ENCODE measurements around the gene CCDC159.

CCDC159 gene

DNA sequence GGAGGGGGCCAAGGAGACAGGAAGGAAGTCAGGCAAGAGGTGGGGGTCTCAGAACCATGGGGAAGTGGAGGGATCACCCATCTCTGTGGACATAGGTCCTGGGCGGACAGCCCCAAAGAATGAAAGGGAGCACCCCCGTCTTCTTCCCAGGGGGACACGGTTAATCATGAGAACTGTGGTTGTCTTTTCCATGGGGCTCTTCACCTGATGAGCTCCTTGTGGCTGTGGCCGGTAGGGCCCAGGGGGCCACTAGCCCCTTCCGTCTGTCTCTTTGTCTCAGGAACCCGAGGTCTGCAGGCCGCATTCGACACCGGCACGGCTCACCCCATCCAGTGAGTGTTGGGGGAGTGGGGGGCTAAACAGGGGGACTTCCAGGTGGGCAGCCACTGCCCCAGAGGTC, 17.6 kb downstream of the CCDC159 start:
- Histone ChIP-seq H3K36me3 (ENCODE audit: control insufficient read depth, insufficient read depth, low read length) (peaks cover 6% of the 10 kb centered on the region), H3K4me3 (ENCODE audit: low read length) (no peak overlapping the region), H3K4me1 (ENCODE audit: control insufficient read depth, insufficient read depth, low read length) (no peaks in the 10 kb centered on the region), H3K9ac (ENCODE audit: low read length) (no peak overlapping the region), H3K27ac (ENCODE audit: low read depth, low read length) (no peak overlapping the region), H3K27me3 (ENCODE audit: control insufficient read depth, insufficient read depth, low read length) (no peaks in the 10 kb centered on the region)

GRCh38 chr19:11364296-11364904, 18.1 kb downstream of the CCDC159 start:
- no peak overlapping the region for H3K27ac ChIP-seq (ENCODE audit: low read depth, low read length)

GRCh38 chr19:11364935-11365334, 18.6 kb downstream of the CCDC159 start:
- no peaks in the 10 kb centered on the region for H3K36me3 ChIP-seq (ENCODE audit: control insufficient read depth, insufficient read depth, low read length)
- no peaks in the 10 kb centered on the region for H3K27me3 ChIP-seq (ENCODE audit: control insufficient read depth, insufficient read depth, low read length)
- no peak overlapping the region for H3K27ac ChIP-seq (ENCODE audit: low read depth, low read length)
- no peak overlapping the region for H3K4me3 ChIP-seq (ENCODE audit: low read length)
- no peak overlapping the region for H3K9ac ChIP-seq (ENCODE audit: low read length)
- H3K4me1 ChIP-seq (ENCODE audit: control insufficient read depth, insufficient read depth, low read length) = no peaks in the 10 kb centered on the region

More at GRCh38 chr19:11364296-11364904, 18.1 kb downstream of the CCDC159 start:
- H3K36me3 ChIP-seq (ENCODE audit: control insufficient read depth, insufficient read depth, low read length) = peaks cover 3% of the 10 kb centered on the region
- H3K9ac ChIP-seq (ENCODE audit: low read length) = no peak overlapping the region
- no peak overlapping the region for H3K4me3 ChIP-seq (ENCODE audit: low read length)
- no peaks in the 10 kb centered on the region for H3K4me1 ChIP-seq (ENCODE audit: control insufficient read depth, insufficient read depth, low read length)
- no peaks in the 10 kb centered on the region for H3K27me3 ChIP-seq (ENCODE audit: control insufficient read depth, insufficient read depth, low read length)

GRCh38 chr19:11365557-11366117, 19.3 kb downstream of the CCDC159 start:
- Histone ChIP-seq H3K4me3 (ENCODE audit: low read length) (no peak overlapping the region), H3K9ac (ENCODE audit: low read length) (no peak overlapping the region), H3K27ac (ENCODE audit: low read depth, low read length) (no peak overlapping the region), H3K4me1 (ENCODE audit: control insufficient read depth, insufficient read depth, low read length) (no peaks in the 10 kb centered on the region), H3K27me3 (ENCODE audit: control insufficient read depth, insufficient read depth, low read length) (no peaks in the 10 kb centered on the region), H3K36me3 (ENCODE audit: control insufficient read depth, insufficient read depth, low read length) (no peaks in the 10 kb centered on the region)

DNA sequence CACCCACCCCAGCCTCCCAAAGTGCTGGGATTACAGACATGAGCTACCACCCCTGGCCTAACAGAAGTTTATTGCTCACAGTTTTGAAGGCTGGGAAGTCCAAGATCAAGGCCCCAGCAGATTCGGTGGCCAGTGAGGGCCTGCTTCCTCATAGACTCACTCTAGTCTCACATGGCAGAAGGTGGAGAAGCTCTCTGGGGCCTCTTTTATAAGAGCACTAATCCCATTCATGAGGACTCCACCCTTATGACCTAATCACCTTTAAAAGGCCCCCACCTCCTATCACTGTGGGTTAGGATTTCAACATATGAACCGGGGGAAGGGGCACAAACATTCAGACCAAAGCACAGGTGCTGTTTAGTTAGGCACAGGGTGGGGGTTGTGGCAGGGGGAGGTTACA, 21.2 kb downstream of the CCDC159 start:
- H3K9ac ChIP-seq (ENCODE audit: low read length) = no peak overlapping the region
- no peaks in the 10 kb centered on the region for H3K4me1 ChIP-seq (ENCODE audit: control insufficient read depth, insufficient read depth, low read length)
- no peaks in the 10 kb centered on the region for H3K27me3 ChIP-seq (ENCODE audit: control insufficient read depth, insufficient read depth, low read length)
- no peaks in the 10 kb centered on the region for H3K36me3 ChIP-seq (ENCODE audit: control insufficient read depth, insufficient read depth, low read length)
- H3K4me3 ChIP-seq (ENCODE audit: low read length) = no peak overlapping the region
- H3K27ac ChIP-seq (ENCODE audit: low read depth, low read length) = no peak overlapping the region

DNA sequence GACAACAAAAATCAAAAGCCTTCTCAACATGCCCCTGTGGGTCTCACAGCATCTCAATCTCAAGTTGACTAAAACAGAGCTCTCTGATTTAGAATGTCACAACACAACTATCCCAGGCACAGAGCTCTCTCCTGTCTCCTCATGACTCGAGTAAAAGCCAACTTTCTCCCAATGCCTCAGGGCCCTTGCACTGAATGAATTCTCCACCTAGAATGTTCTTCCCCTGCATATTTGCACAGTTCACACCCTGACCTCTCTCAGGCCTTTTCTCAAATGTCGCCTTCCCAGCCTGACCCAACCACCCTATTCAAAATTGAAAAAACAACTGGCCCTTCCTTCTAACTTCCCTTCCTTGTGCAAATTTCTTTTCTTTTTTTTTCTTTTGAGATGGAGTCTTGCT, 24.4 kb downstream of the CCDC159 start:
- H3K27me3 ChIP-seq (ENCODE audit: control insufficient read depth, insufficient read depth, low read length) = no peaks in the 10 kb centered on the region

GRCh38 chr19:11373166-11373884, 27.0 kb downstream of the CCDC159 start:
- no peak overlapping the region for H3K4me3 ChIP-seq (ENCODE audit: low read length)
- H3K4me1 ChIP-seq (ENCODE audit: control insufficient read depth, insufficient read depth, low read length) = peaks cover 25% of the 10 kb centered on the region
- H3K27ac ChIP-seq (ENCODE audit: low read depth, low read length) = no peak overlapping the region
- no peaks in the 10 kb centered on the region for H3K27me3 ChIP-seq (ENCODE audit: control insufficient read depth, insufficient read depth, low read length)
- H3K9ac ChIP-seq (ENCODE audit: low read length) = no peak overlapping the region
- H3K36me3 ChIP-seq (ENCODE audit: control insufficient read depth, insufficient read depth, low read length) = no peaks in the 10 kb centered on the region

More for the DNA sequence above, 24.4 kb downstream of the CCDC159 start:
- no peak overlapping the region for H3K27ac ChIP-seq (ENCODE audit: low read depth, low read length)
- H3K9ac ChIP-seq (ENCODE audit: low read length) = no peak overlapping the region
- no peaks in the 10 kb centered on the region for H3K36me3 ChIP-seq (ENCODE audit: control insufficient read depth, insufficient read depth, low read length)
- no peak overlapping the region for H3K4me3 ChIP-seq (ENCODE audit: low read length)
- H3K4me1 ChIP-seq (ENCODE audit: control insufficient read depth, insufficient read depth, low read length) = peaks cover 7% of the 10 kb centered on the region

- Histone ChIP-seq H3K27ac (ENCODE audit: low read depth, low read length) (peak overlapping the region; percentile 96), H3K4me3 (ENCODE audit: low read length) (peak overlapping the region; percentile 83), H3K27me3 (ENCODE audit: control insufficient read depth, insufficient read depth, low read length) (no peaks in the 10 kb centered on the region), H3K4me1 (ENCODE audit: control insufficient read depth, insufficient read depth, low read length) (peaks cover 28% of the 10 kb centered on the region), H3K36me3 (ENCODE audit: control insufficient read depth, insufficient read depth, low read length) (no peaks in the 10 kb centered on the region), H3K9ac (ENCODE audit: low read length) (no peak overlapping the region)
These were observed 27.6 kb downstream of the CCDC159 start for GRCh38 chr19:11373885-11374432.

GRCh38 chr19:11374433-11375142, 28.3 kb downstream of the CCDC159 start, which contains the start of gene SWSAP1:
SWSAP1 (plus strand) TSS chr19:11374666; CDS start chr19:11374681, 15 bp downstream.
- peak within 1 kb of the TSS; percentile 75 for H3K9ac ChIP-seq (ENCODE audit: low read length)
- H3K4me1 ChIP-seq (ENCODE audit: control insufficient read depth, insufficient read depth, low read length) = peaks cover 28% of the 10 kb centered on the region

GRCh38 chr19:11375143-11375948, 29.0 kb downstream of the CCDC159 start:
- Histone ChIP-seq H3K9ac (ENCODE audit: low read length) (peak overlapping the region; percentile 35), H3K4me3 (ENCODE audit: low read length) (peak overlapping the region; percentile 72), H3K36me3 (ENCODE audit: control insufficient read depth, insufficient read depth, low read length) (no peaks in the 10 kb centered on the region), H3K27me3 (ENCODE audit: control insufficient read depth, insufficient read depth, low read length) (no peaks in the 10 kb centered on the region), H3K4me1 (ENCODE audit: control insufficient read depth, insufficient read depth, low read length) (peaks cover 28% of the 10 kb centered on the region), H3K27ac (ENCODE audit: low read depth, low read length) (peak overlapping the region; percentile 74)

More at GRCh38 chr19:11374433-11375142, 28.3 kb downstream of the CCDC159 start, which contains the start of gene SWSAP1:
- H3K36me3 ChIP-seq (ENCODE audit: control insufficient read depth, insufficient read depth, low read length) = no peaks in the 10 kb centered on the region
- H3K27me3 ChIP-seq (ENCODE audit: control insufficient read depth, insufficient read depth, low read length) = no peaks in the 10 kb centered on the region
- H3K27ac ChIP-seq (ENCODE audit: low read depth, low read length) = peak within 1 kb of the TSS; percentile 96
- peak within 1 kb of the TSS; percentile 83 for H3K4me3 ChIP-seq (ENCODE audit: low read length)

- no peak overlapping the region for H3K9ac ChIP-seq (ENCODE audit: low read length)
- no peaks in the 10 kb centered on the region for H3K36me3 ChIP-seq (ENCODE audit: control insufficient read depth, insufficient read depth, low read length)
- H3K4me3 ChIP-seq (ENCODE audit: low read length) = no peak overlapping the region
- peaks cover 35% of the 10 kb centered on the region for H3K4me1 ChIP-seq (ENCODE audit: control insufficient read depth, insufficient read depth, low read length)
- H3K27me3 ChIP-seq (ENCODE audit: control insufficient read depth, insufficient read depth, low read length) = no peaks in the 10 kb centered on the region
- peak overlapping the region; percentile 76 for H3K27ac ChIP-seq (ENCODE audit: low read depth, low read length)
These were observed 30.9 kb downstream of the CCDC159 start for GRCh38 chr19:11377237-11377636.
